Epidermal melanocyte (primary cell): ENCODE measurements around the gene HS3ST6.
"Not testable (repeated sequence)": the region's sequence is repeated elsewhere in the genome, so short reads cannot be mapped to it uniquely, and the experiment has no call there.

Experiments used
- DNase-seq: peaks from one replicate; pipeline ENCODE4 v3.0.0; 2011; ENCODE audit warnings: low spot score; ENCODE audit not compliant: insufficient read length

Gene HS3ST6

GRCh38 chr16:1907226-1907860 is 10.9 kb downstream of the HS3ST6 start:
- no peak for DNase-seq

- DNase-seq, result no peak
Observed at GRCh38 chr16:1906846-1907165, 11.4 kb downstream of the HS3ST6 start.

DNA sequence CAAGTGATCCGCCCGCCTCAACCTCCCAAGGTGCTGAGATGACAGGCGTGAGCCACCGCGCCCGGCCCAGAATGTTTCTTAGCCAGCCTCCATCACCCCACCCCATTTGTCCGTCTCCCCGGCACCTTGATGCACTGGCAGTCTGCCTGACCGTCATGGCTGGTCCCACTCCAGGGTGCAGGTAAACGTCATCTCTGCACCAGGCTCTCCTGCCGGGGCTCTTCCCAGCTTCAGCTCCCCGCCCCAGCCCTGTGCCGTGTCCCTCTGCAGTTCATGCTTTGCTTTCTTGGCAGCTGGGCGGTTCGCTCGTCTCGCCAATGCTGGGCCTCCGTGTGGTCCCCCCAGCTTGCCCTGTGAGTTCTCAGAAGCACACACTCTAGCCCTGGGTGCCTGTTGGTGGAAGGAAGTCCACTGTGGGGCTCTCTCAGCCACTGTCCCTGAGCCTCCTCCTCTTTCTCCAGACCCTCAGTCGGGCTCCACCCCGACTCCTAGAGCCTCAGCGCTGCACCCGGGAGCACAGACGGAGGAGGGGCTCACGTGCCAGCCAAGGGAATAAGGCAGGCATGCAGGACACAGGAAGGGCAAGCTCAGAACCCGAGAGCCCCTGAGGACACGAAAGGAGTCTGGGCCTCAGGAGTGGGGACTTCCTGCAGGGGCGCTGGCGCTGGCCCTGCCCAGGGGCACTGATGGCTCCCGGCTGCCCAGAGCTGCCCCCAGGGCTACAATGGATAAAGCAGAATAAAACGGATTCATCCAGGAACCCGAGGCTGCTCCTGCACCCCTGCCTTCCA is 12.0 kb downstream of the HS3ST6 start:
- DNase-seq, result no peak

DNA sequence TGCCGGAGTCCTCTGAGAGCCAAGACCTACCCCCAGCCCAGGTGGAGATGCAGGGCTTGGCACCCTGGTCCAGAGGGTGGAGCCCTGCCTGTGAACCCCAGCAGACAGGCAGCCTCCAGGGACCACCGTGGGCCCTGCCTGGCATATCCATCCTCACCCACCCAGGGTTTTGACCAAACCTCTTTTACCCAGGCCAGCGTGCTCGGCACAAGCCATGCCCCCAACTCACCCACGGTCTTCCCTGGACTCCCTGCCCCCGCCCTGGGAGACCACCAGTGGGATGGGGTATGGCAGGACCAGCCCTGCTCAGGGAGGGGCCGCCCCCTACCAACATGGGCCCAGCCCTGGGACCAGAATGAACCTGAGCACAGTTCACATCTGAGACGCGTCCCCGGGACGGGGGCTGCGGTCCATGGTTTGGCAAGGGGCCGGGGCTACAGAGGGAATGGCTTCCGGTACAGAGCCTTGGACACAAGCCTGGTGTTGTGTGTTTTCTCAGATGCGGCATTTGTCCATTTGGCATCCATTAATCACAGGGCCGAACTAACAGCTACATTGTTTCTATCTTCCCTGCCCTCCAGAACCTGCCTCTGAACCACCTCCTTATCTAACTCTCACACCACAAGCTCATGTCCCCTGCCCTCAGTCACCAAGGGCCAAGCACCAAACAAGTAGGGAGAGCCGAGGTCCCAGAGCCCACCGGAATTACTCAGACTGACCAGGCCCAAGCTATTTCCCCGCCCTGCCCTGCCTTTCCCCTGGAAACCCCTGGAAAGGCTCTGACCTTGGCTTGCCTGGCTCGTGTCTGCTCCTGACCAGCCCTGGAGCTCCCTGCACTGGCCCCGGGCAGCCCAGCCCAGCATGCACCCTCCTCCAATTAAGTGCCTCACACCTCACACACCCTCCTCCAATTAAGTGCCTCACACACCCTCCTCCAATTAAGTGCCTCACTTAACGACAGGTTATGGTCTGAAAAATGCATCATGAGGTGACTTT is 14.1 kb downstream of the HS3ST6 start:
- no peak for DNase-seq

DNA sequence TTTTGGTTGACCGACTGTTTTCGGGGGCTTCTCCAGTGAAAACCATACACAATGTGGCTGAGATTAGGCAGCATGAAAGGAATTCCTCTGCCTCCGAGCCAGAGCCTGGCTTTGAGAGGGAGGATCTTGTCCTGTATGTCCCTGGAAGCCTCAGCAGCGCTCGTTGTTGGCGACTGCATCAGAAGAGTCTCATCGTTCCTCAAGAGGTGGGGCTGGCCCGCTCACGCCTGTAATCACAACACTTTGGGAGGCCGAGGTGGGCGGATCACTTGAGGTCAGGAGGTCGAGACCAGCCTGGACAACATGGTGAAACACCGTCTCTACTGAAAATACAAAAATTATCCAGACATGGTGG is 15.0 kb downstream of the HS3ST6 start:
- DNase-seq, result no peak

GRCh38 chr16:1902547-1903219 is 15.5 kb downstream of the HS3ST6 start:
- no peak for DNase-seq

- DNase-seq, result no peak
Observed at GRCh38 chr16:1900452-1900774, 17.8 kb downstream of the HS3ST6 start.

- no peak for DNase-seq
Observed at GRCh38 chr16:1899641-1900451, 18.4 kb downstream of the HS3ST6 start.

GRCh38 chr16:1897692-1898091 is 20.5 kb downstream of the HS3ST6 start:
- DNase-seq, result not testable (repeated sequence)

DNA sequence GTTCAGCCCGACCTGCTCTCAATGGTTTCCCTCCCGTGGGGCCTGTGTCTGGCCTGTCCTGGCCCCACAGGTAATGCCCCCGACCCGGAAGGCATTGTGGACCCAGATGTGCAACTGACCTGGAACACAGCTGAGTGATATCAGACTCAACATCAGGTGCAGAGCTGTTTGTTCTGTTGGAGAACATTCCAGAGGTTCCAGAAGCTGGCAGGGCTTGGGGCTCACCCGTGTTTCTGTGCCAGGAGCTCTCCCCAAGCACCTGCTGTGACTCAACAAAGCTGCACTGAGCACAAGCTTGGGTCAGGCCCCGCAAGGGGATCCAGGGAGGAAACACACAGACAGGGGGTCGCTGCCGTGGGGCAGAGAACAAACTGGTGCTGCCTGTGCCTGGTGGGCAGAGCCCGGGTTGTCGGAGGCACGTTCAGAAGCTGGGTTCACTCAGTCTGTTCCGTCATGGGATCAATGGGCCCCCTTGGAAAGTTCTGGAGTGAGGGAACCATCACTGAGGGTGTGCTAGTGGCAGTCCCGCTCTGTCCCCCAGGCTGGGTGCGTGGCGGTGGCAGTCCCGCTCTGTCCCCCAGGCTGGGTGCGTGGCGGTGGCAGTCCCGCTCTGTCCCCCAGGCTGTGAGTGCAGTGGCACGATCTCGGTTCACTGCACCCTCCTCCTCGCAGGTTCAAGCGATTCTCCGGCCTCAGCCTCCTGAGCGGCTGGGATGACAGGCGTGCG is 22.1 kb downstream of the HS3ST6 start:
- no peak for DNase-seq

GRCh38 chr16:1895068-1895467 is 23.1 kb downstream of the HS3ST6 start:
- no peak for DNase-seq

- no peak for DNase-seq
Observed at GRCh38 chr16:1890708-1891050, 27.5 kb downstream of the HS3ST6 start.

GRCh38 chr16:1890024-1890707 is 28.0 kb downstream of the HS3ST6 start:
- DNase-seq, result no peak

DNA sequence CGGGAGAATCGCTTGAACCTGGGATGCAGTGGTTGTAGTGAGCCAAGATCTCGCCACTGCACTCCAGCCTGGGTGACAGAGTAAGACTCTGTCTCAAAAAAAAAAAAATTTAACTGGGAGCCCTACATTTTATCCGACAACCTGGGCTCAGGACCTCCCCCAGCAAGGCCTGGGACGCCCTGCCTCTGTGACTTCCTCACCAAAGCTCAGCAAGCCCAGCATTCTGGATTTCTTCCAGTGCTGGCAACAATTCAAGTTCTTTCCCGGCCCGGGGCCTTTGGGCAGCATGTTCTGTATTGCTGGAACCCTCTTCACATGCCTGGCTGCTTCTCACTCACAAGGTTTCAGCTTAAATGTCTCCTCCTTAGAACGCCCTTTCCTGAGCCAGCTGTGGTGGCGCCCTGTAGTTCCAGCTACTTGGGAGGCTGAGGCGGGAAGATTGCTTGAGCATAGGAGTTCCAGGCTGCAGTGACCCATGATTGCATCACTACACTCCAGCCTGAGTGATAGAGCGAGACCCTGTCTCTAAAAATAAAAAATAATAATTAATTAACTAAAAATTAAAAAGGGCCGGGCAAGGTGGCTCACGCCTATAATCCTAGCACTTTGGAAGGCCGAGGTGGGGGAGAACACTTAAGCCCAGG is 30.4 kb downstream of the HS3ST6 start:
- no peak for DNase-seq

- no peak for DNase-seq
Observed at GRCh38 chr16:1884889-1885288, 33.3 kb downstream of the HS3ST6 start.

- DNase-seq, result no peak
Observed at GRCh38 chr16:1884155-1884760, 34.0 kb downstream of the HS3ST6 start.

DNA sequence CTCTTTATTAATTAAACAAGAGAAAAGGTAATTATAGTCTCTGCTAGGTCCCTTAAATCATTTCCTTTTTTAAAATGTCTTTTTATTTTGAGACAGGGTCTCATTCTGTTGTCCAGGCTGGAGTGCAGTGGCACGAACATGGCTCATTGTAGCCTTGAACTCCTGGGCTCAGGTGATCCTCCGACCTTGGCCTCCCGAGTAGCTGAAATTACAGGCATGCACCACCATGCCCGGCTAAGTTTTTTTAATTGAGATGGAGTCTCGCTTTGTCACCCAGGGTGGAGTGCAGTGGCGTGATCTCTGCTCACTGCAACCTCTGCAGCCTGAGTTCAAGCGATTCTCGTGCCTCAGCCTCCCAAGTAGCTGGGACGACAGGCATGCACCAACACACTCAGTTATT is 37.0 kb downstream of the HS3ST6 start:
- not testable (repeated sequence) for DNase-seq

DNA sequence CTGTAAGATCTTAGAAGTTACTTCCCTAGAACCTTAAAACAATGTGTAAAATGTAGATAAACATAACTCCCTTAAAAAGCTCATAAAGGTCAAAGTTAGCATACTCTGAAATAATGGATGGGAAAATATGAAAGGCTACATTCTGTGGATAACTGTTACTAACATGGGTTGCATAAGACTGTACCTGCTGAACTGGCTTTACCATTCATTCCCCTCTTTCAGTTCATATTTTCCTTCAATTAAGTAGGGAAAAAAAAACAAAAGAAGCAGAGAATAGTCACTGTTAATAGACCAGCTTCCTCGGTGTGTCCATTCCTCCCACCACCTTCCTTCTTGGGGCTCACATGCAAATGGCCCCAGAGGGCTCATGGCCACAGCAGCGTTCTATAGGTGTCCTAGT is 38.7 kb downstream of the HS3ST6 start:
- DNase-seq, result no peak

GRCh38 chr16:1878256-1878655 is 40.0 kb downstream of the HS3ST6 start:
- DNase-seq, result no peak
